ENCODE data around the gene GPR143. TPM values are rescaled to one million over a fixed set of nuclear protein-coding genes. Genes with fewer than 3 reads are reported as not detected.

The GPR143 gene
- total RNA-seq, 1 experiment from 2014 or later, result 3.9 TPM

DNA sequence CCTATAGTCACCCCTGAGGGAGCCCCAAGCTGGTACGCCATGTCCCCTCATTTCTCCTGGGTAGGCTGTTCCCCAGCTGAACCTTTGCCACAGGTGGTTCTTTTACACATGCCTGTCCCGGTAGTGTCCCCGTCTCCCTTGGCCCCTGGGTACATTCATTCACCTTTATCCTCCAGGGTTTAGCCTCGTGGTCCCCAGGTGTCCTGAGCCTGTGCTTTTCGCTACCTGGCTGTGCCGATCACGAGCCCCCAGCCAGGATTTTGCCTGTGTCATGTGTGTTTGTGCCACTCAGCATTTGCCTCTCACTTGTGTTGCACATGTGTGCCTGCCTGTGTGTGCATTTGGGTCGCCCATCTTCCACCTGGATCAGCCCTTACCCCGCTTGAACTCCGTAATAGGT lies 57.6 kb downstream of the GPR143 start:
- DNase-seq (ENCODE audit: low read depth), result no peak

DNA sequence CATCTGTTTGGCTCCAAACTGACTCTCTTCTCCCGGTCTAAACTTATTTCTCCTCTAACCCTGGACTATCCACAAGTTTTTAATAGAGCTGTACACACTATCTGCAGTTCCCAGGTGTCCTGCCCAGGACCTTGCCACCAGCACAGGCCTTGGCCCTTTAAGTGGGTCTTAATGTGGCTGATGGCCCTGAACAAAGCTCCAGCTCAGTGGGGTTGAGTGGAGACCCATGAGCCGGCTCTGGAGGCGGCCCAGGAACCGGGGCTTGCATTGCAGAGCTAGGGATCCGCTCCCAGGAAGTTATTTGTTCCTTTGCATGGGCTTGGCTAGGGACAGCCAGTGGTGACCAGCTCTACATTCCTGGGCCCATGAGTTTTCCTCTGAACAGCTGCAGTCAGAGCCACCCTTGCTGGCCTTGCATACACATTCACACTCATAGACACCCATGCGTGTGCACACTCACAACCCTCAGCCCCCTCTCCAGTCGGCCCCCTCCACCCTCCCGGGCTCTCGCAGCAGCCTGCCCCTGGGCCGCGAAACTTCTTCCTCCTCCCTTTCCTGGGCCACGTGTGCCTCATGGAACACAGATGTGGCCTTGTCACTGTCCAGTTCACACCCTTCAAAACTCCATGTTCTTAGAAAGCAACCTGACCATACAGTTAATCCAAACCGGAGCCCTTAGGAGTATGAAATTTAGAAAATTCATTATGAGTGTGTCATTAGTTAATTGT lies 58.2 kb downstream of the GPR143 start:
- DNase-seq (ENCODE audit: low read depth), result no peak

DNA sequence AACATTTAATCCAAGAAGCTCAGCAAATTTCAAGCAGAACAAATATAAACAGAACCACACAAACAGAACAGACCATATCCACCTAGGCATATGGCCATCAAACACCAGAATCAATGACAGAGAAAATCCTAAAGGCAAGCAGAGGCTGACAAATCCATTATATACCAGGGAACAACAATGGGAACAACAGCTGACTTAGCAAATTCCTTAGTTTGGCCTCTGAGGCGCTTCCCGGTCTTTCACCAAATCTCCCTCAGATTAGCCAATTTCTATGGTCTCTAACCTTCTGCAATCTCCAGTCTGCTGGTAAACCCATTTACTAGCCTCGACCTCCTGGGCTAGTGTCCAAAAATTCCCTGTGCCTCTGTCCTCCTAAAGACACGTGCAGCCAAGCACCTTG lies 59.2 kb downstream of the GPR143 start:
- no peak for DNase-seq (ENCODE audit: low read depth)

DNA sequence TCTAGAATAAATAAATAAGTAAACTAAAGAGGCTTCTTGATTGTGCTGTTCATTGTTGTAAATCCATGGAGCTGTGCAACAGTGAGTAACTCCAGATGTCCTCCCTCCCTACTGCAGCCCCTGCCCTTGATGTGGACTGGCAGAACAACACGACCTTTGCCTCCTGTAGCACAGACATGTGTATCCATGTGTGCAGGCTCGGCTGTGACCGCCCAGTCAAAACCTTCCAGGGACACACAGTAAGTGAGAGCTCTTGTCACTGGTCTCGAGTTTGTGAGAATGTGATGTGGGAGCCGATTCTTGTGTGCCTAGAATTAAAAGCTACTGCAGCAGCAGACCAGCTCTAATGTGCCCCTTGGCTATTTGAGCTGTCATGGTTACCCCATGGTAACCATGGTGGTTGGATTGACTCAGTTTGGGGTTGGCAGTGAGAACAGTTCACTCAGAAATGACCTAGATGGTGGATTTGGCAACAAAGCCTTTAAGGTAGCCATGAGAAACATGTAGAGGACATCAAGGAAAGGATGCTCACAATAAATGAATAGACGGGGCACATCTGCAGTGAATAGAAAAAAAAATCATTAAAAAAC lies 60.7 kb downstream of the GPR143 start:
- no peak for DNase-seq (ENCODE audit: low read depth)

DNA sequence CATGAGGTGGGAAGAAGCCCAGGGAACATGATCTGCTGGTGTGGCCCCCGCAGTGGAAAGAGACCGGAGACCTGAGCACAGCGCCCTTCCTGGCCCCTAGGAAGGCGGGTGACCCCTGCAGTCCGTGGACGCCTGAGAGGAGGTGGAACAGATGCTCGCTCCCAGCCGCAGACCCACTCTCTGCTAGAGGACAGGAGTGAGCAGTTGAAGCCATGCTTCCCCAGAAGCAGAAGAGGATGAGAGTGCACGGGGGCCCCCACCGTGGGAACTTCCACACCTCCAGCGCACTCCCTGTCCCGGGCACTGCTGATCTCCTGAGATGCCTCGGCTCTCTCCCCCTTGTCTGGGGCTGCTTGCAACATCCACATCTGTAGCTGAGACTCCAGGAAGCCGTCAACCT lies 62.2 kb downstream of the GPR143 start:
- no peak for DNase-seq (ENCODE audit: low read depth)

DNA sequence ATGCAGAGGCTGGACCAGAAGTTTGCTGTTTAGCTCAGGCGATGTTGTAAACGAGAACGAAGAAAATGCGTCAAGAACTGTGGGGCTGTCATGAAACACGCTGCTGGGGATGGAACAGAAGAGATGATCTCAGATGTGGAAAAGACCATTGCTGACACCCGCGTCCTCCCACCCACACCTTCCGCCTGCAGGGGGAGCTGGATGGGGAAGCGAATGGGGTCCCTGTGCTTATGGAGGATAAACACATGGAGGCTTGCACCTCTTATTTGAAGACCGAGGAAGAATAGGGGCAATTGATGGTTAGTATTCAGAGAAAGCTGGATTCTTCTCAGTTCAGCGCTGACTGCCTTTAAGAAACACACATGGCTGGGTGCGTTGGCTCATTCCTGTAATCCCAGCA lies 63.9 kb downstream of the GPR143 start:
- DNase-seq (ENCODE audit: low read depth), result no peak

DNA sequence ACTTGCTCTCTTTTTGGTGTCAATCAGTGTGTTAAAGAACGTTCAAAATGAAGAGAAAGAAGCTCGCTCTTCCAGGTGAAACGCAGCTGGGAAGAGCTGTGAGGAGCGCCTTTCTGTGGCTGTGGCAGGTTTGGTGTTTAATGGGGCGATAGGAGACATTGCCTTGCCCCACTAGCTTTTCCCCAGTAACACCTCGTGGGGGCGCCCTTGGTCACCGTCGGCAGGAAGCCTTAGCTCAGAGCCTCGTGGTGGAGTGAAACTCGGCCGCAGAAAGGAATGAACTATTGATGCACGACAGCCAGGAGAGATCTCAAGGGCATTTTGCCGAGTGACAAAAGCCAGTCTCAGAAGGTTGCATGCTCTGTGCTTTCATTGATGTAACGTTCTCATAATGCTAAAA lies 65.1 kb downstream of the GPR143 start:
- no peak for DNase-seq (ENCODE audit: low read depth)

DNA sequence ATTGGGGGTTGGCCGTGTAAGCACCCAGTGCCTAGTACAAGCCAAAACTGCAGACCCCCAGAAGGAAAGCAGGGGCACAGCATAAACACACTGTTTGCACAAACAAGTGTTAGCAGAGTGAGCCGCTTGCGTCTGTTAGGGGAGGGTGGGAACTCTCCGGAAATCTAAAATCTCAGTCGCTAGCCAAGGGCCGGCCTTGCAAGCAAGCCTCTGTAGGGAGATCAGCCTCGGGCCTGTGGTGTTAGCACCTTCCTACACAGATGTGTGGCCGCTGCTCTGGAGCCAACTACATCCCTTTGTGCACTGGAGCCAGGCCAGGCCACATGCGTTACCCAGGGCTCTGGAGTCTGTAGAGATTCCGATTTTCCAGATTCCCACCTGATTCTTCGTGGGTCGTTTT lies 67.1 kb downstream of the GPR143 start:
- no peak for DNase-seq (ENCODE audit: low read depth)

DNA sequence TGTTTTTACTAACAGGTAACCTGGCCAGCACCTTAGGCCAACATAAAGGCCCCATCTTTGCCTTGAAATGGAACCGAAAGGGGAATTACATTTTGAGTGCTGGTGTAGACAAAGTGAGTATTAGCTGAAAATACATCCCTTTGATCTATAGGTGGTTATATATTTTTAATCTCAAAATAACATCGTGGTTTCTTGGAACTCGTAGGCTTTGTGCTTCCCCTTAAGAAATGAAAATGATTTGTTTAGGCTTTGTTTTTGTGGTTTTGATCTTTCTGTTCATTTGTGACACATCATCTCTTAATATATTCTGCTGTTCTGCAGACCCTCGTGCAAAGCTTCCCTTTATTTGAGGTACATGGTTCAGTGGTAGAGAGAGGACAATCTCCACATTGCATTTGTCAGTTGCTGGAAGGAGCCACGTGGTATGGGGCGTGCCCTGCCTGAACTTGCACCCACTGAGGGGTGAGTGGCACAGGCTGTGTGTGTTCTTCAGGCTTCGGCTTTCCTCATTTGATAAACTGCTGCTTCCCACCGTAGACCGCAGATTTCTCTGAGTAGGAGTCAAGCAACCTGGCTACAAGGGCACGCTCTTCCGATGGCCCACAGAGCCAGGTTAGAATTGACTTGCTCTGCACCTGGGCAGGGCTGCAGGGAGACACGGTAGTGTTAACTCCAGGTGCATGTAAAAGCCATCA lies 72.2 kb downstream of the GPR143 start:
- DNase-seq (ENCODE audit: low read depth), result no peak

DNA sequence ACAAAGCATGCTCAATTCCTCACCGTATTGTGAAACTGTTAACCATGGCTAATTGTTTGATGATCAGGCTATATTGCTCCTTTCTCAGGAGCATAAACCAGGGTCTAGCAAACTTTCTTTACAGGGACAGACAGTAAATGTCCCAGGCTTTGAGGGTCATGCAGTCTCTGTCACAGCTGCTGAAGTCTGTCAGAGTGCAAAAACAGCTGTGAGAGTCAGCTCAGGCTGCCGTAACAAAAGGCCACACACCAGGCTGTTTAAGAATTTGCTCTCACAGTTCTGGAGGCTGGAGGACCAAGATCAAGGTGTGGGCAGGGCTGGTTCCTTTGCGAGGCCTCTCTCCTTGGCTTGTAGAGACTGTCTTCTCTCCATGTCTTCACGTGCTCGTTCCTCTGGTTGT lies 75.6 kb downstream of the GPR143 start:
- DNase-seq (ENCODE audit: low read depth), result no peak

DNA sequence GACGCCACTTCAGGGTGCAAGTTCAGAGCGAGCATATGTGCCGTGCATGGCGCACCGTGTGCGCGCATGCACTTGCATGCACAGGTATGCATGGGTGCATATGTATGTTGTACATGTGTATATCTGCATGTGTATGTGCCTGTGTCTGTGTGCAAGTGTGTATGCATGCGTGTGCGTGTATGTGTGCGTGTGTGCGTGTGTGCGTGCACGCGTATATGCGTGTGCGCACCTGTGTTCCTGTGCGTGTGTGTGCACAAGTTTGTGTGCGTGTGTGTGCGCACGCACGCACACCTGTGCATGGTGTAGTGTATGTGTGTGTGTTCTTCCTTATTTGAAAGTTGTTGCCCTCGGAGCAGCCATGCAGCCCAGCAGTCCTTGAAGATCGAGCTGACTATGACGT lies 76.8 kb downstream of the GPR143 start:
- no peak for DNase-seq (ENCODE audit: low read depth)

DNA sequence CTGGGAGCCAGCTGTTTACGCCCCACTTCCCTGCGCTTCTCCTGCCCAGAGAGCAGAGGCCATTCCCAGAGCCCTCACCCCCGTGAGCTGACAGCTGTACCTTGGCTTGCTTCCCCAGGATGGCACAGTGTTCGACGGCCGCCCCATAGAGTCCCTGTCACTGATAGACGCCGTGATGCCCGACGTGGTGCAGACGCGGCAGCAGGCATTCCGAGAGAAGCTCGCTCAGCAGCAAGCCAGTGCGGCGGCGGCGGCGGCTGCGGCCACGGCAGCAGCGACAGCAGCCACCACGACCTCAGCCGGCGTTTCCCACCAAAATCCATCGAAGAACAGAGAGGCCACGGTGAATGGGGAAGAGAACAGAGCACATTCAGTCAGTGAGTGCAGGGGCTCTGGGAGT lies 77.7 kb downstream of the GPR143 start:
- DNase-seq (ENCODE audit: low read depth), result no peak

DNA sequence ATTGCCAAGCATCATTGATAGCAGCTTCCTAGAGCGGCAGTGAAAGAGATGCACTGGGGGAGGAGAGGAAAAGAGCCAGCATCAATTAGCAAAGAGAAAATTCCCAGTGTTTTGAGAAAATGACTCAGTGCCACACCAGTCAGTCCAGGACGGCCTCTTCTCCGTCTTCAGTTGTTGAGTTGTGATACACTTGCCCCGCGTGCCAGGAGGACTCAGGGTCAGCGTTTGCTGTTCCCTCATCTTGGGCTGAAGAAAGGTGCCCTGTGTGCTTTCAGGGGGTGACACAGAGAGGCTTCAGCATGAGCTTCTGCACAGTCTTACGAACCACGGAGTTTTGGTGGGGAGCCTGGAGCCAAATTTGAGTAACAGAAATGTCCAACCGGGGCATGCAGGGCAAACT lies 82.3 kb downstream of the GPR143 start:
- no peak for DNase-seq (ENCODE audit: low read depth)

DNA sequence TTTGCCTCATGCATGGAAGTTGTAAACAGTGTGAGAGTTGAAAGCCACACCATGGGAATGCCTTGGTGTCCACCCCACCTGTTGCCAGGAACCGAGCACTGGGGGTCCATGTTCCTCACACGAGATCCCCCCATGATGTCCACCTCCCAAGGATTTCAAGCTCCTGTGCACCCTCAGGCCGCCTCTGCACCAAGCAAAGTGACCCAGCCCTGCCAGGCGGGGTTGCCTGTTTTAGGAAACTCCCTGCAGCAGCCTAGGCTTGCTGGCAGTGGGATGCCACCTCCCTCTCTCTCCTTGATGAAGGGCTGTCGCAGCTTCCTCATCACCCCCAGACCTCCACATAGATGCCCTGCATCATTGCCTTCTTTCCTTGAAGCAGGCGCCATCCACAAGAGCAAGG lies 82.8 kb downstream of the GPR143 start:
- no peak for DNase-seq (ENCODE audit: low read depth)

DNA sequence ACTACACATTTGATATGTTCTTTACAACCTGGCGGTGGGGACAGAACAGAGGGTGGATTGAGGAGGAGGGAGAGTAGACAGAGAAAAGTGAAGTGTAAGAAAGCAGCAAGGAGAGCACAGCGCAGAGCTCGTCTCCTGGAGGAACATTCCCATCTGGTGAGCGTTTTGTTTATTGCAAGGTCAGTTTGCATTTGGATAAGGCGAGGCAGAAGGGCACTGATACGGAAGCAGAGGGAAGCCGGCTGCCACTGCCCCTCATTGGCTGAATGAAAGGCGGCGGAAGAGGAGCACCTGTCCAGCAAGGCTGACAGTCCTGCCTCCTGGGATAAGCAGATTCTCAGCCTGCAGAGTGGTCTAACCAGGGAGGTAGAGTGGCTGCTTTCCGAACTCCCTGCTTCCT lies 83.2 kb downstream of the GPR143 start:
- no peak for DNase-seq (ENCODE audit: low read depth)

DNA sequence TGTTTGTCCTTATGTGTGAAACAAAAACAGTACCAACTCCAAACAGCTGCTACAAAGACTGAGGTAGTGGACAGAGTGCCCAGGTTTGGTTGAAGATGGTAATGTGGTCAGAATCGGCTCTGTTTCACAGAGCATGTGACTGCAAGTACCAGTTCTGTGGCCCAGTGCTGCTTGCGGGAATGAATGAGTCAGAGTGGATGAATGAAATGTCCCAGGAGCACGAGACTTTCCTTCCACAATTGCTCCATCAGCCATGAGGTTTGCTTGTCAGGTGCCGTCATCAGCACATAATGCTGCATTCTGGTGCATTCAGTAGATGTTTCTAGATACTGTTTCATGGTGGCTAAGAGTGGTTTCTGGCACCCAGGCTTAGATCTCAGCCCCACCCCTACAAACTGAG lies 84.2 kb downstream of the GPR143 start:
- DNase-seq (ENCODE audit: low read depth), result no peak

DNA sequence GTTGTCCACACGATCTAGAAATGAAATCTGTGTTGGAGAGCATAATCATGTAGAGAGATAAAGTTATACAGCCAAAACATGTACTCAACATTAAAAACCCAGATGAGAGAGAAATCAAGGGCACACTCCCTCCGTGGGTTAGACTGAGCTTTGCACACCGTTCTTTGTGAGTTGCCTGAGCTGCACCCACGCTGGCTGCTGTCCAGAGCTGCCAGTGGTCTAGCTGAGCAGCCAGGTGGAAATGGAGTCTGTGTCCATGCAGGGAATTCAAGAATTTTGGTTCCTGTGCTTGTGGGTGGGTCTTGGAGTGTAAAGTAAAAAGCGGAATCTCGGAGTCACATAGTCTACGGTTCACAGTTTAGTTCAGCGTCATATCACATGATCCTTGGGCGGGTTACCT lies 84.6 kb downstream of the GPR143 start:
- DNase-seq (ENCODE audit: low read depth), result no peak

DNA sequence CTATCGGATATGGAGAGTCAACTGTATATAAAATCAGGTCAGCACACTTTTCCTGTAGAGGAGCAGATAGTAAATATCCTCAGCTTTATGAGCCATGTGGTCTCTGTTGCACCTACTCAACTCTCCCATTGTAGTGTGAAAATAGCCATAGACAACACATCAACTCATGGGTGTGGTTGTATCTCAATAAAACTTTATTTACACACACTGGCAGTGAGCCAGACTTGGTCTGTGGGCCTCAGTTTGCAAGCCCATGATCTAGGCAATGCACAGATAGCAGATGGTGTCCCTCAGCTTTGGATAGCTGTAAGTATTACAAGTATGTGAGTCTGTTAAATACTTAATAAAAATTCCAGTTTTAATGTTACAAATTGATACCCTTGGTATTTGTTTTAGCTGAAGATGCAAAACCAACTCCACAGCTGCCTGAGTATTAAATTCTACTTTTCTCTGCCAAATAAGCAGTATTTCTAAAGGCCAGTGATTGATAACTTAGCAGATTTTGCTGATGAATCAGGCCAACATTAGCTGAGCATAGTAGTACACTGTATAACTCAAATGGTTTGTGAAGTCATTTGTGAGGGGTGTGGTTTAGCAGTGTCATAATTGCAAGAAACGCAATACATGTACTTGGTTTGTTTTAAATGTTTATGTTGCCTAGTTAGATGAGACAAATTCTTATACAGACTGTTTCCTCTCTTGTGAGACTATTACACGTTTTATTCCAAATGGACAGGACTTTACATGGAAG lies 87.3 kb downstream of the GPR143 start:
- DNase-seq (ENCODE audit: low read depth), result no peak

DNA sequence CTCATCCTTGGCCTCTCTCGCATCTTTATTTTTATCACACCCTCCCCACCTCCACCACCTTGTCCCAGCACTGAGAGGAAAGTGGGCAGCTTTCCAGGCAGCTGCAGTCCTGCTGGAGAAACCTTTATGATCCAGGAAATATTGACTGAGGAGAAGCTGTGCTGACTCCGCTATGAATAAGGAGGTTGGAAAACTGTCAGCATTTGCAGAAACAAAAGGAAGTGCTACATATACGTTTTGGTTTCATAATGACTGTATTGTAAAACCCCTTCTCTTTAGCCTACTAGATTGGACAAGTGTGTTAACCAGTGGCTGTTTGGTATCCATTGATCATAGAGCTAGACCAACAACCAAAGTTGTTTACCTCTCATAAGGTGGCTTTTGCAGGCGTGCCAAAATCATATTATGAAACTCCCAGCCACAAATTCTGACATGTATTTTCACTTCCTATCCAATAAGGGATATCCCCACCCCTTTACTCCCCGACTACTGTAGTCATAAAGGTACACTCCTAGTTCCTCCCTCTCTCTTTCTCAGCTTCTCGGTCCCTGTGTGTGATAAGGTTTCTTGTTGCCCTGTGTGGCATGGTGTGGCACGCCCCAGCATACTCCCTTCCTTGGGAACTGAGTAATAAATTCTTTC lies 88.4 kb downstream of the GPR143 start:
- DNase-seq (ENCODE audit: low read depth), result no peak

DNA sequence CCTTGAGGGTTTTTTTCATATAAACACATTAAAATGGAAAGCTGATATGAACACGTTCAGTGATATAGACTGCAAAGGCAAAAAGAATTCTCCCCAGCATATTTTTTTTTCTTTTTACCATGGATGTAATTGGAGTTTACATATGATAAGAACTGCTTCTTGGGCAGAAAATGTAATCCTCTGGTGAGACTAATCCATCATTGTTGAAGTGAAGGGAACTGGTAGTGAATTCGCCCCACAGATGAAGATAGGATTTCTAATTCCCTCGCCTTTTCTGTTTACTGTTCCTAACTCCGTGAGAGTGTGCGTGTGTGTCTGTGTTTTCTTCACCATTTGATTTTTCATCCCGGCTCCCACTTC lies 88.9 kb downstream of the GPR143 start:
- no peak for DNase-seq (ENCODE audit: low read depth)

DNA sequence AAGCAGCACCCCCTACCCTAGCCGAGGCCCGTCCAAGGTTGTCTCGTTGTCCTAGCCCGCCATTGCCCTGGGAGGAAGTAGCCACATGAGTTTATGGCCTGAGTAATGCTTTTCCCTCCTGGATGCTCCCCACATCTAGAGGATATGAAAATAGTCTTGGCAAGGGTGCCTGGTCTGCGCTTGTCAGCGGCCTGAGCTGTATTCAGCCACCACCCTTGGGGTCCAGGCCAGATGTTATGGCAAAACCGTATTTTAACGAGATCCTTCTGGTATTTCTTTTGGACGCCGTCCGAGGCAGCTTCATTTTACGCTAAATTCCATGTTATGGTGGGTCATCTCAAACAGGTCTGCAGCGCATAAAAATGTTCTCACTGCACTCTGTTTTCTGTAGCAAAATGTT lies 89.3 kb downstream of the GPR143 start:
- no peak for DNase-seq (ENCODE audit: low read depth)

All from Daoy (cell line).